ENCODE data around the gene SPOCK1. TPM values are rescaled to one million over a fixed set of nuclear protein-coding genes. Genes with fewer than 3 reads are reported as not detected.

The SPOCK1 gene
- total RNA-seq, 2 experiments from 2014 or later: not detected

GRCh38 chr5:137164536-137164935, 334.6 kb downstream of the SPOCK1 start:
- DNase-seq: no peak
- intact Hi-C loops (cut with micrococcal nuclease): no loop called here
- Mint-ChIP-seq H3K27me3 (no peaks in the 10 kb centered on the region), H3K9me3 (peaks cover 3% of the 10 kb centered on the region), H3K4me3 (no peak overlapping the region), H3K36me3 (no peaks in the 10 kb centered on the region), H3K27ac (no peak overlapping the region), H3K4me1 (ENCODE audit: low read depth) (no peaks in the 10 kb centered on the region)
- ChIA-PET POLR2A (no interaction called here), CTCF (no interaction called here)

GRCh38 chr5:137158691-137159090, 340.4 kb downstream of the SPOCK1 start:
- POLR2A ChIA-PET: no interaction called here
- no peak overlapping the region for H3K27ac Mint-ChIP-seq
- intact Hi-C loops (cut with micrococcal nuclease): no loop called here
- H3K4me3 Mint-ChIP-seq: no peak overlapping the region
- H3K4me1 Mint-ChIP-seq (ENCODE audit: low read depth): no peaks in the 10 kb centered on the region
- H3K36me3 Mint-ChIP-seq: no peaks in the 10 kb centered on the region
- DNase-seq: no peak
- peaks cover 3% of the 10 kb centered on the region for H3K9me3 Mint-ChIP-seq
- CTCF ChIA-PET: no interaction called here
- no peaks in the 10 kb centered on the region for H3K27me3 Mint-ChIP-seq

- no peak for DNase-seq
- H3K27ac Mint-ChIP-seq: no peak overlapping the region
- no peaks in the 10 kb centered on the region for H3K27me3 Mint-ChIP-seq
Observed at GRCh38 chr5:137156180-137156579, 342.9 kb downstream of the SPOCK1 start.

GRCh38 chr5:137155261-137156000, 343.7 kb downstream of the SPOCK1 start:
- H3K27me3 Mint-ChIP-seq: no peaks in the 10 kb centered on the region
- H3K36me3 Mint-ChIP-seq: no peaks in the 10 kb centered on the region
- no peak for DNase-seq
- CTCF ChIA-PET: no interaction called here
- intact Hi-C loops (cut with micrococcal nuclease): no loop called here
- peaks cover 3% of the 10 kb centered on the region for H3K9me3 Mint-ChIP-seq
- no peaks in the 10 kb centered on the region for H3K4me1 Mint-ChIP-seq (ENCODE audit: low read depth)
- H3K27ac Mint-ChIP-seq: no peak overlapping the region
- H3K4me3 Mint-ChIP-seq: no peak overlapping the region
- POLR2A ChIA-PET: no interaction called here

More at GRCh38 chr5:137156180-137156579, 342.9 kb downstream of the SPOCK1 start:
- Mint-ChIP-seq H3K36me3 (no peaks in the 10 kb centered on the region), H3K4me1 (ENCODE audit: low read depth) (no peaks in the 10 kb centered on the region), H3K4me3 (no peak overlapping the region), H3K9me3 (peaks cover 3% of the 10 kb centered on the region)
- intact Hi-C loops (cut with micrococcal nuclease): no loop called here
- POLR2A ChIA-PET: no interaction called here
- CTCF ChIA-PET: no interaction called here

- intact Hi-C loops (cut with micrococcal nuclease): no loop called here
- Mint-ChIP-seq H3K4me1 (ENCODE audit: low read depth) (no peaks in the 10 kb centered on the region), H3K27ac (no peak overlapping the region), H3K9me3 (no peaks in the 10 kb centered on the region), H3K36me3 (no peaks in the 10 kb centered on the region), H3K4me3 (no peak overlapping the region), H3K27me3 (no peaks in the 10 kb centered on the region)
- no peak for DNase-seq
- ChIA-PET POLR2A (no interaction called here), CTCF (no interaction called here)
Observed at GRCh38 chr5:137152616-137153015, 346.5 kb downstream of the SPOCK1 start.

GRCh38 chr5:137148655-137149054, 350.5 kb downstream of the SPOCK1 start:
- Mint-ChIP-seq H3K36me3 (no peaks in the 10 kb centered on the region), H3K4me1 (ENCODE audit: low read depth) (no peaks in the 10 kb centered on the region), H3K4me3 (no peak overlapping the region), H3K9me3 (no peaks in the 10 kb centered on the region), H3K27ac (no peak overlapping the region), H3K27me3 (peaks cover 5% of the 10 kb centered on the region)
- intact Hi-C loops (cut with micrococcal nuclease): no loop called here
- CTCF ChIA-PET: no interaction called here
- DNase-seq: no peak
- POLR2A ChIA-PET: no interaction called here

GRCh38 chr5:137148159-137148558, 351.0 kb downstream of the SPOCK1 start:
- no peak for DNase-seq
- intact Hi-C loops (cut with micrococcal nuclease): no loop called here
- H3K36me3 Mint-ChIP-seq: no peaks in the 10 kb centered on the region
- no peaks in the 10 kb centered on the region for H3K4me1 Mint-ChIP-seq (ENCODE audit: low read depth)
- CTCF ChIA-PET: no interaction called here
- H3K27ac Mint-ChIP-seq: no peak overlapping the region
- no peak overlapping the region for H3K4me3 Mint-ChIP-seq
- peaks cover 5% of the 10 kb centered on the region for H3K27me3 Mint-ChIP-seq
- POLR2A ChIA-PET: no interaction called here
- no peaks in the 10 kb centered on the region for H3K9me3 Mint-ChIP-seq

- Mint-ChIP-seq H3K36me3 (no peaks in the 10 kb centered on the region), H3K9me3 (no peaks in the 10 kb centered on the region), H3K4me1 (ENCODE audit: low read depth) (no peaks in the 10 kb centered on the region), H3K27me3 (peaks cover 5% of the 10 kb centered on the region), H3K27ac (no peak overlapping the region), H3K4me3 (no peak overlapping the region)
- intact Hi-C loops (cut with micrococcal nuclease): no loop called here
- CTCF ChIA-PET: no interaction called here
- no peak for DNase-seq
- POLR2A ChIA-PET: no interaction called here
Observed at GRCh38 chr5:137147346-137147745, 351.8 kb downstream of the SPOCK1 start.

- Mint-ChIP-seq H3K27ac (no peak overlapping the region), H3K27me3 (peaks cover 5% of the 10 kb centered on the region), H3K36me3 (no peaks in the 10 kb centered on the region), H3K4me1 (ENCODE audit: low read depth) (no peaks in the 10 kb centered on the region), H3K9me3 (no peaks in the 10 kb centered on the region), H3K4me3 (no peak overlapping the region)
- ChIA-PET CTCF (no interaction called here), POLR2A (no interaction called here)
- no peak for DNase-seq
- intact Hi-C loops (cut with micrococcal nuclease): no loop called here
Observed at GRCh38 chr5:137146402-137146890, 352.7 kb downstream of the SPOCK1 start.

- Mint-ChIP-seq H3K36me3 (no peaks in the 10 kb centered on the region), H3K9me3 (no peaks in the 10 kb centered on the region), H3K27me3 (peaks cover 5% of the 10 kb centered on the region), H3K4me1 (ENCODE audit: low read depth) (no peaks in the 10 kb centered on the region), H3K27ac (no peak overlapping the region), H3K4me3 (no peak overlapping the region)
- DNase-seq: no peak
- ChIA-PET POLR2A (no interaction called here), CTCF (no interaction called here)
- intact Hi-C loops (cut with micrococcal nuclease): no loop called here
Observed at GRCh38 chr5:137145721-137146120, 353.4 kb downstream of the SPOCK1 start.

- H3K36me3 Mint-ChIP-seq: no peaks in the 10 kb centered on the region
- H3K9me3 Mint-ChIP-seq: no peaks in the 10 kb centered on the region
- no peak overlapping the region for H3K27ac Mint-ChIP-seq
- no peak for DNase-seq
- intact Hi-C loops (cut with micrococcal nuclease): no loop called here
- H3K27me3 Mint-ChIP-seq: peaks cover 5% of the 10 kb centered on the region
- no peak overlapping the region for H3K4me3 Mint-ChIP-seq
- ChIA-PET CTCF (no interaction called here), POLR2A (no interaction called here)
- no peaks in the 10 kb centered on the region for H3K4me1 Mint-ChIP-seq (ENCODE audit: low read depth)
Observed at GRCh38 chr5:137144656-137145055, 354.5 kb downstream of the SPOCK1 start.

- DNase-seq: no peak
- Mint-ChIP-seq H3K36me3 (no peaks in the 10 kb centered on the region), H3K27ac (no peak overlapping the region), H3K27me3 (peaks cover 5% of the 10 kb centered on the region), H3K4me3 (no peak overlapping the region), H3K4me1 (ENCODE audit: low read depth) (no peaks in the 10 kb centered on the region), H3K9me3 (no peaks in the 10 kb centered on the region)
- intact Hi-C loops (cut with micrococcal nuclease): no loop called here
- POLR2A ChIA-PET: no interaction called here
- CTCF ChIA-PET: no interaction called here
Observed at GRCh38 chr5:137142764-137143605, 356.1 kb downstream of the SPOCK1 start.

- no peak for DNase-seq
- Mint-ChIP-seq H3K36me3 (no peaks in the 10 kb centered on the region), H3K4me3 (no peak overlapping the region), H3K27ac (no peak overlapping the region), H3K27me3 (peaks cover 5% of the 10 kb centered on the region), H3K4me1 (ENCODE audit: low read depth) (no peaks in the 10 kb centered on the region), H3K9me3 (no peaks in the 10 kb centered on the region)
- ChIA-PET POLR2A (no interaction called here), CTCF (no interaction called here)
- intact Hi-C loops (cut with micrococcal nuclease): no loop called here
Observed at GRCh38 chr5:137142346-137142745, 356.8 kb downstream of the SPOCK1 start.

All from activated CD4-positive, alpha-beta memory T cell treated with anti-CD3 and anti-CD28 coated beads for 36 hours (primary cell).